ENCODE data around the gene PPFIA4. TPM values are rescaled to one million over a fixed set of nuclear protein-coding genes. Genes with fewer than 3 reads are reported as not detected.

The PPFIA4 gene
- polyA plus RNA-seq, 1 donor (not counting 4 experiments of a cell fraction or from before 2014, with no cell fraction given): 2.3 TPM

DNA sequence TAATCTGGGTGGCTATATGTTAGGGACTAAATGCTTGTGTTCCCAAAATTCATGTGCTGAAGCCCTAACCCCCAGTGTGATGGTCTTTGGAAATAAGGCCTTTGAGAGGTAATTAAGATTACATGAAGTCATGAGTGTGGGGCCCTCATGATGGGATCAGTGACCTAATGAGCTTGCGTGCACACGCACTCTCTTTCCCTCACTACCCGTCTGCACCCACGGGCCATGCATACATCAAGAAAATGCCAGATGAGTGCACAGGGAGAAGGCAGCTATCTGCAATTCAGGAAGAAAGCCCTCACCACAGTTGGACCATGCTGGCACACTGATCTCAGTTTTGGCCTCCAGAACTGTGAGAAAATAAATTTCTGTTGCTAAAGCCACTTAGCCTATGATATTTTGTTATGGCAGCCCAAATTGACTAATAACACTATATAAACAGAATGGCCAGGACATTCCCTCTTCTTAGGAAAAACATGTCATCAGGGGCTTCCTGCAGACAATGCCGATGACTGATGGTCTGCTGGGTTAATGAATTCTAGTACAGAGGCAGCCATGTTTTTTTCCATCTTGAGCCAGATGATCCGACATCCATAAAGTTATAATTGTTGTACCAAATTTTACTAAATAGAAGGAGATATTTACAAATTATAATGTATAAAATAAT is 77.7 kb downstream of the PPFIA4 start:
- dilution Hi-C loops (cut with MboI; ENCODE audit: extremely low pct_ligation_motif_present, low sequenced_read_pairs): no loop called here

DNA sequence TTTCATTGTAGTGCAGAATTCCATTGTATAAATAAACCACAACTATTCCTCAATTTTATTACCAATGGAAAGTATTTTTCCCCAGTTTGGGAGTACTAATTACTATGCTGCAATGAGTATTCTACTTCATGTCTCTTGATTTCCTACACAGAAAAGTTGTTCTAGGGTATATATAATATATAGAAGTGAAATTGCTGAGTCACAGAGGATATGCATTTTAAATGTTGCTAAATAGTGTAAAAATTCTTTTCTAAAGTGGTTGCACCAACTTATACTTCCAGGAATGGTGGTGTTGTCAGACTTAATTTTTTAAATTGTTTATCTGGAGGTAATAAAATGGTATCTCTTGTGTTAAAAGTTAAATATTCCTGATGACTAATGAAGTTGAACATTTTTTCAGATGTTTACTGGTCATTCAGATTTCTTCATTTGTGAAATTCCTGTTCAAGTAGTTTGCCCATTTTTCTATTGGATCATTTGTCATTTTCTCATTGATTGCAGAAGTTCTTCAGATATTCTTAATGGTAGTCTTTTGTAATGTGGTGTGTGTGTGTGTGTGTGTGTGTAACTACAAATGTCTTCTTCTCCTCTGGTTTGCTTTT is 78.6 kb downstream of the PPFIA4 start:
- Histone ChIP-seq H3K79me2 (ENCODE audit: control insufficient read depth, insufficient read depth, low read length) (no peaks in the 10 kb centered on the region), H3K4me2 (ENCODE audit: control insufficient read depth, extremely low read depth, insufficient read depth, low read depth, low read length) (no peak overlapping the region), H3K4me3 (ENCODE audit: control insufficient read depth in 2 of 3, extremely low read depth in 1 of 3, insufficient read depth in 2 of 3, low read depth in 1 of 3, low read length in 3 of 3) (no peak overlapping the region), H3K27me3 (ENCODE audit: control insufficient read depth, extremely low read depth, insufficient read depth, low read length) (peaks cover 5% of the 10 kb centered on the region), H3K36me3 (ENCODE audit: control insufficient read depth in 2 of 2, extremely low read depth in 1 of 2, insufficient read depth in 2 of 2, low read length in 2 of 2) (no peaks in the 10 kb centered on the region), H3K27ac (ENCODE audit: control insufficient read depth, insufficient read depth, low read length) (no peak overlapping the region), H3K4me1 (ENCODE audit: control insufficient read depth, extremely low read depth, insufficient read depth, low read length) (no peaks in the 10 kb centered on the region), H4K20me1 (ENCODE audit: control insufficient read depth, extremely low read depth, insufficient read depth, low read length) (no peaks in the 10 kb centered on the region), H3K9ac (ENCODE audit: control insufficient read depth, extremely low read depth, insufficient read depth, low read length) (no peak overlapping the region), H3K9me1 (ENCODE audit: control insufficient read depth, extremely low read depth, insufficient read depth, low read length) (no peaks in the 10 kb centered on the region), H2AFZ (ENCODE audit: control insufficient read depth, low read length) (no peak overlapping the region), H3K9me3 (ENCODE audit: control insufficient read depth, low read depth, low read length) (no peaks in the 10 kb centered on the region)
- FAIRE-seq: no peak
- dilution Hi-C loops (cut with MboI; ENCODE audit: extremely low pct_ligation_motif_present, low sequenced_read_pairs): no loop called here
- no peak for DNase-seq (ENCODE audit: low read depth, low spot score)
- TF ChIP-seq, protein P1, sequence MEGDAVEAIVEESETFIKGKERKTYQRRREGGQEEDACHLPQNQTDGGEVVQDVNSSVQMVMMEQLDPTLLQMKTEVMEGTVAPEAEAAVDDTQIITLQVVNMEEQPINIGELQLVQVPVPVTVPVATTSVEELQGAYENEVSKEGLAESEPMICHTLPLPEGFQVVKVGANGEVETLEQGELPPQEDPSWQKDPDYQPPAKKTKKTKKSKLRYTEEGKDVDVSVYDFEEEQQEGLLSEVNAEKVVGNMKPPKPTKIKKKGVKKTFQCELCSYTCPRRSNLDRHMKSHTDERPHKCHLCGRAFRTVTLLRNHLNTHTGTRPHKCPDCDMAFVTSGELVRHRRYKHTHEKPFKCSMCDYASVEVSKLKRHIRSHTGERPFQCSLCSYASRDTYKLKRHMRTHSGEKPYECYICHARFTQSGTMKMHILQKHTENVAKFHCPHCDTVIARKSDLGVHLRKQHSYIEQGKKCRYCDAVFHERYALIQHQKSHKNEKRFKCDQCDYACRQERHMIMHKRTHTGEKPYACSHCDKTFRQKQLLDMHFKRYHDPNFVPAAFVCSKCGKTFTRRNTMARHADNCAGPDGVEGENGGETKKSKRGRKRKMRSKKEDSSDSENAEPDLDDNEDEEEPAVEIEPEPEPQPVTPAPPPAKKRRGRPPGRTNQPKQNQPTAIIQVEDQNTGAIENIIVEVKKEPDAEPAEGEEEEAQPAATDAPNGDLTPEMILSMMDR (optimal IDR thresholded peaks at IDR 0.05 in 1 of 3, IDR thresholded peaks at IDR 0.05 in 1 of 3, conservative IDR thresholded peaks at IDR 0.05 in 1 of 3; ENCODE audit: extremely low read depth in 1 of 3, insufficient read depth in 2 of 3, low read length in 3 of 3): no peak
- no peak for TF ChIP-seq EZH2 (IDR thresholded peaks at IDR 0.05; ENCODE audit: low read length)

More for the DNA sequence above, 77.7 kb downstream of the PPFIA4 start:
- Histone ChIP-seq H3K36me3 (ENCODE audit: control insufficient read depth in 2 of 2, extremely low read depth in 1 of 2, insufficient read depth in 2 of 2, low read length in 2 of 2) (no peaks in the 10 kb centered on the region), H3K9me1 (ENCODE audit: control insufficient read depth, extremely low read depth, insufficient read depth, low read length) (no peaks in the 10 kb centered on the region), H3K4me3 (ENCODE audit: control insufficient read depth in 2 of 3, extremely low read depth in 1 of 3, insufficient read depth in 2 of 3, low read depth in 1 of 3, low read length in 3 of 3) (no peak overlapping the region), H3K9ac (ENCODE audit: control insufficient read depth, extremely low read depth, insufficient read depth, low read length) (no peak overlapping the region), H3K9me3 (ENCODE audit: control insufficient read depth, low read depth, low read length) (no peaks in the 10 kb centered on the region), H3K4me2 (ENCODE audit: control insufficient read depth, extremely low read depth, insufficient read depth, low read depth, low read length) (no peak overlapping the region), H3K27me3 (ENCODE audit: control insufficient read depth, extremely low read depth, insufficient read depth, low read length) (peaks cover 4% of the 10 kb centered on the region), H4K20me1 (ENCODE audit: control insufficient read depth, extremely low read depth, insufficient read depth, low read length) (no peaks in the 10 kb centered on the region), H3K79me2 (ENCODE audit: control insufficient read depth, insufficient read depth, low read length) (no peaks in the 10 kb centered on the region), H3K27ac (ENCODE audit: control insufficient read depth, insufficient read depth, low read length) (no peak overlapping the region), H3K4me1 (ENCODE audit: control insufficient read depth, extremely low read depth, insufficient read depth, low read length) (no peaks in the 10 kb centered on the region), H2AFZ (ENCODE audit: control insufficient read depth, low read length) (no peak overlapping the region)
- DNase-seq (ENCODE audit: low read depth, low spot score) (no peak), FAIRE-seq (no peak)
- TF ChIP-seq, protein P1 (optimal IDR thresholded peaks at IDR 0.05 in 1 of 3, IDR thresholded peaks at IDR 0.05 in 1 of 3, conservative IDR thresholded peaks at IDR 0.05 in 1 of 3; ENCODE audit: extremely low read depth in 1 of 3, insufficient read depth in 2 of 3, low read length in 3 of 3): no peak
- TF ChIP-seq EZH2 (IDR thresholded peaks at IDR 0.05; ENCODE audit: low read length): no peak
